ENCODE measurements around the gene SULT1C2. TPM values are rescaled to one million over a fixed set of nuclear protein-coding genes. Genes with fewer than 3 reads are reported as not detected.
A peak's percentile ranks its signal among the peaks of the same experiment; 100 is the strongest.

Gene SULT1C2
- total and polyA plus RNA-seq, 2 of the 13 experiments (the other 11 are each of a cell fraction or from before 2014, with no cell fraction given) = 4.0 to 6.2 TPM

GRCh38 chr2:108271691-108272253 lies 16.9 kb upstream of the SULT1C2 start (continued):
- TF ChIP-seq ZNF12 (CRISPR knock-in tag; IDR thresholded peaks at IDR 0.05) (no peak), TFAP4 (IDR thresholded peaks at IDR 0.05; ENCODE audit: borderline replicate concordance, low read depth) (no peak), ZNF572 (CRISPR knock-in tag; IDR thresholded peaks at IDR 0.05) (no peak), HMG20B (CRISPR knock-in tag; conservative IDR thresholded peaks at IDR 0.05) (no peak), FOXP4 (CRISPR knock-in tag; IDR thresholded peaks at IDR 0.05) (no peak), ARHGAP35 (CRISPR knock-in tag; IDR thresholded peaks at IDR 0.05; ENCODE audit: borderline replicate concordance) (no peak), FOXM1 (CRISPR knock-in tag; IDR thresholded peaks at IDR 0.05) (0 out of 2 replicates have a peak, but pooled peaks have one; percentile 16), MEIS2 (CRISPR knock-in tag; IDR thresholded peaks at IDR 0.05) (no peak), ZNF609 (CRISPR knock-in tag; IDR thresholded peaks at IDR 0.05; ENCODE audit: borderline replicate concordance) (no peak), ZBTB40 (IDR thresholded peaks at IDR 0.05) (no peak), ZBTB40 (CRISPR knock-in tag; IDR thresholded peaks at IDR 0.05) (no peak), ZNF780A (CRISPR knock-in tag; IDR thresholded peaks at IDR 0.05) (no peak), ARNT2 (CRISPR knock-in tag; IDR thresholded peaks at IDR 0.05; ENCODE audit: low read depth) (no peak)
